HG03575 (cell line): ENCODE measurements around the gene THRA.

ENCODE experiments used
- ATAC-seq: cut with Tn5 transposase; IDR thresholded peaks from one replicate; pipeline ENCODE4 v1.9.1; 2021; ENCODE audit not compliant: unreplicated experiment, insufficient number of reproducible peaks, low FRiP score; ENCODE audit errors: extremely low read depth

THRA gene

DNA sequence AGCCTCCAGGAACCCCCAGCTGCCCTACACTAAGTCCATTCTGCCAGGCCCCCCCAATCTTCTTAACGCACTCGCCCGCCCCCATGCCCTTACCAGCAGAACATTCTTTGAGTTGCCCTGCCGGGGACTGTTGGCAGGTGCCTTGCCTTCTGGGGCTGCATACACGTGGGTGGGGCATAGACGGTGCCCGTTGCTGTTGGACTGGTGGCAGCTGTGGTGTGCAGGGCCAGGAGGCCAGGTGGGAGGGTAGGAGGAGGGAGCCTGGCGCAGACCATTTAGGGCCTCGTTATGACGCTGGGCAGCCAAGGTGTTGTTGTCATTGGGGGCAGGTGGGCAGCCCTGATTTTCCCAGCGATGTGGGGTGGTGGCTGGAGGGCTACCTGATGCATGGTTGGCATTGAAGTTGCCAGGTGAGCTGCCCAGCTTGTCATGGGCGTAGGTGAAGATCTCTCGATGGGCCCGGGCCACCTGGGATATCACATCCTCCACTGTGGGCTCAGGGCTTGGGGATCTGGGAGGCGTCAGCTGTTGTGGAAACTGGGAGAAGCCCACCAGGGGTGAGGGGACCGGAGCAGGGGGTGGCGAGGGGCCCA is 32.7 kb downstream of the THRA start:
- no peak for ATAC-seq

GRCh38 chr17:40095944-40096791 is 33.4 kb downstream of the THRA start:
- peak; percentile 39 for ATAC-seq

DNA sequence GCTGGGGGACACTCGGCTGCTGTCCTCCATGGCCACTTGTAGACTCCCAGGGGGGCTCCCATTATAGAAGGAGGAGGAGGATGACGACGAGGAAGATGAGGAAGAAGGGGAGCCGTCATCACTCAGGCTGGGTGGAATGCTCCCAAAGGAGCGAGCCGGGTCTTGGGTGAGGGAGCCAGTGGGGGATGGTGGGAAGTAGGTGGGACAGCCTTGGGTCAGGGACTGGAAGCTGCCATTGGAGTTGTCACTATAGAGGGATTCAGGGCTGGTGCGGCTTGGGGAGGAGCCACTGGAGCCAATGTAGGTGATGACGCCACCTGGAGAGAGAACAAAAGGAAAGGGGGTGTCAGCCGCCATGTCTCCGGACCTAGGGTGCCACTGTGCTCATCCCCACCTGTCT is 34.3 kb downstream of the THRA start:
- ATAC-seq: no peak

DNA sequence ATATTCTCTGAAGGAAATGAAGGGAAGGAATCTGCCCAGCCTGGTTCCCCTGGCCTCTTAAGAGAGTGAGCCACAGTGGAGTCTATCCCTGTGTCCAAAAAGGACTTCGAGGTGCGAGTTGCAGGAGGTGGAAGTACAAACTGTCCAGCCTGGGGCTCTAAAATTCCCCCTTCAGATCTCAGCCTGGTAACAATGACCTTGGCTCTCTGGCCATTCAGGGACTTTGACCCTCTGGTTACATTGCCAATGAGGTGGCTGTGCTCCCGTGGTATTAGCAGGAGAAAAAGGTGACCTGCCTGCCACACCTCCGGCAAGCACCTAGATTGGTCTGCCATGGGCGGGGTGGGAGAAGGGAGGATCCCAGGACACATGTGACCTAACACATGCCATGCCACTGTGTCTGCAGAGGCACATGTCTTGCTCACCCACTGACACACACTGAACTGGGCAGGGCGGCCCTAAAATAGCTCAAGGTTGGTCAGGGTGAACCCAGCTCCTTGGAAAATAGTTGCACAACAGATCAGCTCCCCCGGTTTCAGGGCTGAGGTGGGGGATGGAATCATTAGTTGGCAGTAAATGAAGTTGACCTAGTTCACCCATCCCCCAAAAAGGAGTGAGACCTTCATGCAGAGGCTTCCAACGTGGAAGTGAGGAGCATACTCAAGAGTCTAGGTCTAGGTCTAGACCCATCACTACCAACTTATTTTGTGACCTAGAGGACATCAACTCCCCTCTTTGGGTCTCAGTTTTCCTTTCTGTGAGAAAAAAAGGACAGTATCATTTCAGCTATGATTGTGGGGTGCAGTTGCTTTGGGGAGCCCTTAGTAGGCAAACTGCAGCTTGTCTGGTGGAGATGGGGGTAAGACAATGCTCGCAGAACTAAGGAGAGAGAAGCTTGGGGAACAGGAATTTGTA is 35.4 kb downstream of the THRA start:
- ATAC-seq: no peak

GRCh38 chr17:40098846-40099618 is 36.3 kb downstream of the THRA start:
- ATAC-seq: no peak

- ATAC-seq: no peak
Observed at GRCh38 chr17:40099619-40100418, 37.1 kb downstream of the THRA start.

DNA sequence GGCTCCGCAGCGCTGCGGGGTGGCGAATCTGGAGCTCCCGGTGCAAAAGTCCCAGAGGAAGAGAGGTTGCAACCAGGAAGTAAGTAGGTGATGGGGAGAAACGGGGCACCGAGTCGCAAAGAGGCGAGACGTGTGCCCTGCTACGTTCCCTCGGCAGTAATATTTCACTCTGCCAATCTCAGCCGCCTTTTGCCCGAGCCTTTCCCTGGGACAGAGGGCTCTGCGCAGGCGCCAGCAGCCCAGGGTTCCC is 37.6 kb downstream of the THRA start, which contains the start of gene NR1D1:
TSS of gene NR1D1 (minus strand) at position 171 of the 250 bp plus-strand sequence. CDS start 495 bp downstream, outside the sequence.
- no peak for ATAC-seq

DNA sequence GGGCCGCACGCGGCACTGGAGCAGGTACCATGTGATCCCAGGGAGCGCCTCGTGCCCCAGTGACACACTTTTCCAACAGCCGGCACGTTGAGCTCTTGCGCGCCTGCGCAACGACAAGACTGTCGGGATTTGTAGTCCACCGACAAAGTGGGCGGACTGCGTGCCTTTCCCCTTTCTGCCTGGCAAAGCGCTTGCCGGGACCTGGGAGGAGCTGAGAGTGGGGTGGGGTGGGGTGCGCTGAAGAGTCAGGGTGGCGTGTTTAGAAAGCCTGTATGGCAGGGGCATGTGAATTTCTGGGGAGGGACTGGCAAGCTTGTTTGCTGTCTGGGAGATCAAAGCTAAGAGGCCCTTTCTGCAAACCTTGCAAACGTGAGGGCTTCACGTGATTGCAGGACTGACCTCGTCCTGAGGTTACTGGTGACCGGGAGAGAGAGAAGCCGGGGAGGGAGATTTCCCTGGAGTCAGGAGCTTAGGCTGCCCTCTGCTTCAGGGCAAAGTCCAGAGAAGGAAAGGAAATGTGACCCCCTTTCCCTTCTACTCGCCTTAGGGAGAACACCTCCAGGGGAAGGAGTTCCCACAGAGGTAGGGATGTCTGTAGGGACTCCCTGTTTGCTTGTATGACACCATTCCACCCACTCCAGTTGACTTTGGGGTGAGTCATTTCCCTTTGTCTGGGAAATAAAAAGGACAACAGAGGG is 38.1 kb downstream of the THRA start:
- no peak for ATAC-seq

- no peak for ATAC-seq
Observed at GRCh38 chr17:40101367-40102210, 38.8 kb downstream of the THRA start.

DNA sequence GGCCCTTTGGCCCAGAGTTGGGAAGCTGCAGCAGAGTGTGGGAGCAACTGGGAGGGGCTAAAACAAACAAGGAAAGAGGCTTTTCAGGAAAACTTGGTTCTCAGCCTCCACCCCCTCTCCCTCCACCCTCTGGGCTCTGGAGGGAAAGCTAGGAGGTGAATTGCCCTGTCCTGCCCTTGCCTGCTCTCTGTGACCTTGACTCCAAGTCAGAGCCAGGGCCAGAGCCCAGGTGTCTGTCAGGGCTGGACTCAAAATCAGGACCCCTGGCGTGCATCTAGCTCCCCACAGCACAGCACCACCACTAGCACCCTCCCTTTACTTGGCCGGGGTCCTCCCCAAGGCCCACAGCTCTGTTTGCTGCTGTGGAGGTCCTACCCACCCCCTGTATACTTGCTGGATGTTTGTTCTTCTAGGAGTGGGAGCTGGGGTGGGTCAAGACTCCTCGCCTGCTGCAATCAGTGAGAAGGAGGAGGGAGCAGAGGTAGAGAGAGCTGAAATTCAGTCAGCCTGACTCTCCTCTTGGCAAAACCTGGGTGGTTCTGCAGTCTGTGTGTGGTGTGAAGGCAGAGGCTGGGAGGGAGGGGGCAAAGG is 40.4 kb downstream of the THRA start:
- ATAC-seq: no peak

GRCh38 chr17:40103688-40104087 is 40.9 kb downstream of the THRA start:
- no peak for ATAC-seq

DNA sequence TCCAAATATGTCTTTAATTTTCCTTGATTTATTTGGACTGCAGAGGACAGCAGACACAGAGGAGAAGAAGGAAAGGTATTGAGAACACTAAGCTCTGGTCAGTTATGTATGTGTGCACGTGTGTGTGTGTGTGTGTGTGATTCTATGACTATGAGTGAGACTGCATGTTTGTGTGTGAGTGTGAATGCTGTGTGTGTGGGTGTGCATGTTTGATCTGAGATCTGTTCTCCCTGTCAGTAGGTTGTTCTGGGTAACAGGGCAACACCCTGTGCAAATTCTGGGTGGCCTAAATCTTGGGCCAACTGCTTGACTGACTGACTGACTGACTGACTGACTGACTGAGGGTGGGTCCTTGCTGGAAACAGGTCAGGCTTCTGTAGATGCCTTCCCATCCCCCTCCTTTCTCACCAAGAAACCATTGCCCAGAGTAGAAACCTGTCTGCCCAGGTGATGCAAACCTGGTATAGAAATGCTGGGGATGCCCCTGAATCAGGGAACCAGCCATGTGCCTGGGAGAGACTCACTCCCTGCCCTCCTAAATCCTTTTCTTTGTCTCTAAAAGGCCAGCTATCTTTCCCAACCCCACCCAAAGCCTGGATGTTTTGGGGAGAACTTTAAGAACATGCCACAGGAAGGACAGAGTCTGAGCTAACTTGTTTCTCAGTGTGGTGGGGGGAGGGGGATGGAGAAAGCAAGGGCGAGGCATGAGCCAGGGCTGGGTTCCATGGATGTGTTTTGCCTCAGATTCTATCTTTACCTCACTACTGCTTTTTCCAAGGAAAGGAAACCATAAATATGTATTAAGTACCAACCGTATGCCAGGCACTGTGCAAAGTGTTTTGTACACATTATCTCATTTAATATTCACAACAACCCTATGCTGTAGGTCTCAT is 42.1 kb downstream of the THRA start:
- ATAC-seq: no peak

DNA sequence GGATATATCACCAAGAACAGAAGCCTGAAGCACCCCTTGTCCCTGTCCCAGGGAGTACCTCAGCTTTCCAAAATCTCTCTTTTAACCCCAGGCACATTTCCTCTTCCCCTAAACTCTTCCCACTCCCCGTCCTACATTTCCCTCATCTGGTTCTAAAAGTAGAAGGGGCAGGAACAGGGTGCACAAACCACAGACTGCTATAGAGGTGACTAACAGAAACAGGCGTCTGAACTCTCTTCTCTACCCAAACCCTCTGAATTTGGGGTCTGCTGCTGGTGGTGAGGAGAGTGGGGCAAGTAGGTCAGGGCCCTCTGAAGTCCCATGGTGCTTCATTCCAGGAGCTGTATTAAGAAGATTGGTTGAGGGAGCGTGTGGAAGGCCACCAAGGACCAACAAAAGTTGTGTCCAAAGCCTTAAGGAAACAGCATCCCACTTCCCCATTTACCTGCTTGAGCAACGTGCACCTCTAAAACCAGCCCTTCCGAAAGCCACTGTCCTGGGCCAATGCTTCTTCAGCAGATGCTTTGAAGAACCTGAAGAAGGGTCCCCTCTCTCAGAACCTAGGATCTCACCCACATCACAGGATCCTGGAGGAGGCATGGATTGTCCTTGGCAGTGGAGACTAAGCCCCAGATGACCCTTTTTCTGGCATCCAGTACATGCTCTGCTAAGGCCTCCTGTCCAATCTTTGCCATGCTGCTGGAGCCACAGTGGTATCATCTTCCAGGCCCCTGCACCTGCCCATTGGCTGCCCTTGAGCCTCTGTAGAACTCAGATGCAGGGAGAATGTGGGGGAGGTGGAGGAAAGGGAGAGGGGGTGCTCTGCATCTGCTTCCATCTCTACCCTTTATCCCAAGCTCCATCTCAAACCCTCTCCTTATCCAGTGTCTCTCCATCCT is 43.3 kb downstream of the THRA start:
- no peak for ATAC-seq

DNA sequence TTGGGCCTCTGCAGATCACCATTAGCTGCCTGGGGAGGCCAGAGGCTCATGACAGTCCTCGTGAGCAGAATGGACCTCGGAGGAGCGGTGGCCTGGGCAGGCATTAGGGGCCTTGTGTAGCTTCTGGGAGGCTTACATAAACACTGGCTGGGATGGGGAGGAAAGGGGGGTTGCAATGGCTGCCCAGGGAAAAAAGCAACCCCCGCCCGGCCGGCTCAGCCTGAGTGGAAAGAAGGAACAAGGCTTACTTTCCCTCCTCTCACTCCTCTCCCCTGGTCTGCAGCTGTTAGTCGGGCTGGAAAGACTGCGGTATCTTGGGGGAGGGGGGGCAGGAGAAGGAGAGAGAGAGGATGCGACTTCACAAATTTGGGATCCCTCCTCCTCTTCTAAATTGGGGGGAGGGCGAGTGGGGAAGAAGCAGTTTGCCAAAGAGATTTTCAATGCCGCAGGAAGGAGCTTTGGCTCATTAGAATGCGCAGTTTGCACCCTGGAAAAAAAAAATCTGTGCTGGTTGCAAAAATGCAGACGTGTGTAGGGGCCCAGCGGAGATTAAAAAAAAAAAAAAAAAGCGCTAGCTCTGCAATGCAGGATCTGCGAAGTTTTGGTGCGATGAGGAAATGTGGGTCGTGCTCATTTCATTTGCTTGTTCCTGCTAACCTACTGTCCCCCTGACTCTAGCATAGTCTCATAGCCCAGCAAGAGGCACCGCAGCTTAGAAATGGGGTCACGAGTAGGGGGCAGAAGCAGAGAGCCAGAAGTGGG is 44.2 kb downstream of the THRA start:
- no peak for ATAC-seq
